ENCODE results near the gene NPEPL1. TPM values are rescaled to one million over a fixed set of nuclear protein-coding genes. Genes with fewer than 3 reads are reported as not detected.

Gene NPEPL1
- total RNA-seq, 4 donors from 2014 or later = 24.3 to 57.3 (median 36.9) TPM

- peaks cover 0 to 78% of the 10 kb centered on the region in 2 donors for H3K36me3 ChIP-seq
- TF ChIP-seq EP300 (IDR thresholded peaks at IDR 0.05) (no peak), POLR2A (IDR thresholded peaks at IDR 0.05) (no peak)
- H3K27ac ChIP-seq = no peak overlapping the region
- no peaks in the 10 kb centered on the region for H3K27me3 ChIP-seq
- H3K9me3 ChIP-seq = no peaks in the 10 kb centered on the region
- ATAC-seq = no peak
- peaks cover 0 to 34% (median 17%) of the 10 kb centered on the region in 3 donors for H3K4me1 ChIP-seq
- no CpG with 5 or more reads among the region's 21 CpGs for WGBS, 2 donors (ENCODE audit: low coverage in 1 of 2)
- H3K4me3 ChIP-seq = no peak overlapping the region
Measured at GRCh38 chr20:58697201-58697866, 4.7 kb downstream of the NPEPL1 start.

GRCh38 chr20:58697867-58698703, 5.5 kb downstream of the NPEPL1 start:
- TF ChIP-seq CTCF (IDR thresholded peaks at IDR 0.05) (no peak), EP300 (IDR thresholded peaks at IDR 0.05) (no peak), POLR2AphosphoS5 (IDR thresholded peaks at IDR 0.05) (no peak), POLR2A (IDR thresholded peaks at IDR 0.05) (no peak)
- Histone ChIP-seq H3K27me3 (no peaks in the 10 kb centered on the region), H3K9me3 (no peaks in the 10 kb centered on the region), H3K27ac (peak overlapping the region in 3 of 4 donors; percentile 46 to 70 (median 57)), H3K4me1 (peaks cover 0 to 33% (median 17%) of the 10 kb centered on the region in 3 donors), H3K36me3 (peaks cover 0 to 86% of the 10 kb centered on the region in 2 donors), H3K4me3 (no peak overlapping the region)
- 72 to 92% methylated on average over 2 to 4 of the region's 15 CpGs for WGBS, 2 donors (ENCODE audit: low coverage in 1 of 2)
- ATAC-seq = no peak

- Histone ChIP-seq H3K27me3 (no peaks in the 10 kb centered on the region), H3K9me3 (no peaks in the 10 kb centered on the region), H3K36me3 (peaks cover 0 to 95% of the 10 kb centered on the region in 2 donors), H3K27ac (peak overlapping the region in 3 of 4 donors; percentile 46 to 70 (median 57)), H3K4me3 (no peak overlapping the region), H3K4me1 (peaks cover 0 to 24% (median 8%) of the 10 kb centered on the region in 3 donors)
- TF ChIP-seq CTCF (IDR thresholded peaks at IDR 0.05) (no peak), POLR2AphosphoS5 (IDR thresholded peaks at IDR 0.05) (no peak), EP300 (IDR thresholded peaks at IDR 0.05) (no peak), POLR2A (IDR thresholded peaks at IDR 0.05) (no peak)
- 64 to 80% methylated on average over 3 to 5 of the region's 27 CpGs for WGBS, 2 donors (ENCODE audit: low coverage in 1 of 2)
- ATAC-seq = peak; percentile 69
Measured at GRCh38 chr20:58698741-58699622, 6.4 kb downstream of the NPEPL1 start.

GRCh38 chr20:58699623-58700107, 7.1 kb downstream of the NPEPL1 start:
- Histone ChIP-seq H3K27me3 (no peaks in the 10 kb centered on the region), H3K9me3 (no peaks in the 10 kb centered on the region), H3K27ac (peak overlapping the region in 3 of 4 donors; percentile 46 to 70 (median 57)), H3K4me3 (no peak overlapping the region), H3K36me3 (peaks cover 0 to 97% of the 10 kb centered on the region in 2 donors), H3K4me1 (peaks cover 0 to 17% (median 2%) of the 10 kb centered on the region in 3 donors)
- ATAC-seq = peak; percentile 16
- WGBS, 2 donors (ENCODE audit: low coverage in 1 of 2) = 72% methylated on average over 5 of the region's 9 CpGs; no CpG with 5 or more reads in 1 of the 2 donors
- no peak for TF ChIP-seq POLR2AphosphoS5 (IDR thresholded peaks at IDR 0.05)
- TF ChIP-seq EP300 (IDR thresholded peaks at IDR 0.05) = no peak
- no peak for TF ChIP-seq POLR2A (IDR thresholded peaks at IDR 0.05)
- TF ChIP-seq CTCF (IDR thresholded peaks at IDR 0.05) = no peak

Data from gastroesophageal sphincter (tissue), 4 donors.